ENCODE measurements around the gene PRR29.

PRR29 gene

DNA sequence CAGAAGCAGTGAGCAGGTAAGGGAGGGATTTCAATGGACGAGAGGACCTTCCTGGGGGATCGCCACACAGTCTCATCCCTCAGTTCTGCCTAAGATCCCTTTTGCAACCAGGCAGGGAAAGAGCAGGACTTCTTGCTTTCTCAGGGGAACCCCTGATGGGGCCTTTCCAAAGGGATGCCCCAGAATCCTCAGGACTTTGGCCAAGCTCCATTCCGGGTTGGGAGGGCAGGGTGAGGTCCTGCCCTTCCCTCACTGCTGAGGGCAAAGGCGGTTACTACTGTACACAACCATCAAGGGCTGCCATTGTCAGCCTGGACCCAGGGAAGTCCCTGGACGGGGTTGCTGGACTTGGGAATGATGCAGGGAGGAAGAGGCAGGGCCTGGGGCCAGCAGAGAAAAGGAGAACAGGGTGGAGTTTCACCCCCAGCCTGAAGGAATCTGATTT lies 9.7 kb downstream of the PRR29 start:
- TF ChIP-seq, protein P1, sequence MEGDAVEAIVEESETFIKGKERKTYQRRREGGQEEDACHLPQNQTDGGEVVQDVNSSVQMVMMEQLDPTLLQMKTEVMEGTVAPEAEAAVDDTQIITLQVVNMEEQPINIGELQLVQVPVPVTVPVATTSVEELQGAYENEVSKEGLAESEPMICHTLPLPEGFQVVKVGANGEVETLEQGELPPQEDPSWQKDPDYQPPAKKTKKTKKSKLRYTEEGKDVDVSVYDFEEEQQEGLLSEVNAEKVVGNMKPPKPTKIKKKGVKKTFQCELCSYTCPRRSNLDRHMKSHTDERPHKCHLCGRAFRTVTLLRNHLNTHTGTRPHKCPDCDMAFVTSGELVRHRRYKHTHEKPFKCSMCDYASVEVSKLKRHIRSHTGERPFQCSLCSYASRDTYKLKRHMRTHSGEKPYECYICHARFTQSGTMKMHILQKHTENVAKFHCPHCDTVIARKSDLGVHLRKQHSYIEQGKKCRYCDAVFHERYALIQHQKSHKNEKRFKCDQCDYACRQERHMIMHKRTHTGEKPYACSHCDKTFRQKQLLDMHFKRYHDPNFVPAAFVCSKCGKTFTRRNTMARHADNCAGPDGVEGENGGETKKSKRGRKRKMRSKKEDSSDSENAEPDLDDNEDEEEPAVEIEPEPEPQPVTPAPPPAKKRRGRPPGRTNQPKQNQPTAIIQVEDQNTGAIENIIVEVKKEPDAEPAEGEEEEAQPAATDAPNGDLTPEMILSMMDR (IDR thresholded peaks at IDR 0.05; ENCODE audit: insufficient read depth, low read length): no peak
- Histone ChIP-seq H3K27ac (replicated peaks) (no peak overlapping the region), H3K27me3 (ENCODE audit: insufficient read depth, poor library complexity, severe bottlenecking) (no peaks in the 10 kb centered on the region), H3K4me3 (replicated peaks; ENCODE audit: insufficient read depth, low read length) (no peak overlapping the region)
- no peak for DNase-seq (ENCODE audit: low read depth in 1 of 2, low spot score in 1 of 2)

DNA sequence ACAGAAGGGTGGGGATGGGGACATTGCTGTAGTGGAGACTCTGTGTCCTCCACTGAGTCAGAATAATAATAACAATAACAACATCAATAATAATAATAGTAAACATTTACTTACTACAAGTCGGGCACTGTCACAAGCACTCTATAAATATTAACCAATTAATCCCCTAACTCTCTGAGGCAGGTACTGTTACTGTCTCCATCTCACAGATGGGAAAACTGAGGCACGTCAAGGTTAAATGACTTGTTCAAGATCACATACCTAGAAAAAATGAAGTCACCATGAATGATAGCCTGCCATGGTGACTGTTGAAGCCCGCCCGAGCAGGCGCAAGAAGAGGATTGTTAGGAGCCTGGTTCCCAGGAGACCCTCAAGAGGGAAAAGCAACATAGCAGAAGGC lies 10.2 kb downstream of the PRR29 start:
- Histone ChIP-seq H3K27ac (replicated peaks) (no peak overlapping the region), H3K4me3 (replicated peaks; ENCODE audit: insufficient read depth, low read length) (no peak overlapping the region), H3K27me3 (ENCODE audit: insufficient read depth, poor library complexity, severe bottlenecking) (no peaks in the 10 kb centered on the region)
- DNase-seq (ENCODE audit: low read depth in 1 of 2, low spot score in 1 of 2): no peak
- no peak for TF ChIP-seq GABPA (IDR thresholded peaks at IDR 0.05; ENCODE audit: low read depth)
- no peak for TF ChIP-seq SPI1 (IDR thresholded peaks at IDR 0.05; ENCODE audit: borderline replicate concordance, low read depth)
- TF ChIP-seq, protein P2, sequence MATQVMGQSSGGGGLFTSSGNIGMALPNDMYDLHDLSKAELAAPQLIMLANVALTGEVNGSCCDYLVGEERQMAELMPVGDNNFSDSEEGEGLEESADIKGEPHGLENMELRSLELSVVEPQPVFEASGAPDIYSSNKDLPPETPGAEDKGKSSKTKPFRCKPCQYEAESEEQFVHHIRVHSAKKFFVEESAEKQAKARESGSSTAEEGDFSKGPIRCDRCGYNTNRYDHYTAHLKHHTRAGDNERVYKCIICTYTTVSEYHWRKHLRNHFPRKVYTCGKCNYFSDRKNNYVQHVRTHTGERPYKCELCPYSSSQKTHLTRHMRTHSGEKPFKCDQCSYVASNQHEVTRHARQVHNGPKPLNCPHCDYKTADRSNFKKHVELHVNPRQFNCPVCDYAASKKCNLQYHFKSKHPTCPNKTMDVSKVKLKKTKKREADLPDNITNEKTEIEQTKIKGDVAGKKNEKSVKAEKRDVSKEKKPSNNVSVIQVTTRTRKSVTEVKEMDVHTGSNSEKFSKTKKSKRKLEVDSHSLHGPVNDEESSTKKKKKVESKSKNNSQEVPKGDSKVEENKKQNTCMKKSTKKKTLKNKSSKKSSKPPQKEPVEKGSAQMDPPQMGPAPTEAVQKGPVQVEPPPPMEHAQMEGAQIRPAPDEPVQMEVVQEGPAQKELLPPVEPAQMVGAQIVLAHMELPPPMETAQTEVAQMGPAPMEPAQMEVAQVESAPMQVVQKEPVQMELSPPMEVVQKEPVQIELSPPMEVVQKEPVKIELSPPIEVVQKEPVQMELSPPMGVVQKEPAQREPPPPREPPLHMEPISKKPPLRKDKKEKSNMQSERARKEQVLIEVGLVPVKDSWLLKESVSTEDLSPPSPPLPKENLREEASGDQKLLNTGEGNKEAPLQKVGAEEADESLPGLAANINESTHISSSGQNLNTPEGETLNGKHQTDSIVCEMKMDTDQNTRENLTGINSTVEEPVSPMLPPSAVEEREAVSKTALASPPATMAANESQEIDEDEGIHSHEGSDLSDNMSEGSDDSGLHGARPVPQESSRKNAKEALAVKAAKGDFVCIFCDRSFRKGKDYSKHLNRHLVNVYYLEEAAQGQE (IDR thresholded peaks at IDR 0.05; ENCODE audit: insufficient replicate concordance, low read depth): no peak
- no peak for TF ChIP-seq POLR2AphosphoS5 (IDR thresholded peaks at IDR 0.05; ENCODE audit: low read depth)
- TF ChIP-seq, protein P1 (IDR thresholded peaks at IDR 0.05; ENCODE audit: insufficient read depth, low read length): no peak

DNA sequence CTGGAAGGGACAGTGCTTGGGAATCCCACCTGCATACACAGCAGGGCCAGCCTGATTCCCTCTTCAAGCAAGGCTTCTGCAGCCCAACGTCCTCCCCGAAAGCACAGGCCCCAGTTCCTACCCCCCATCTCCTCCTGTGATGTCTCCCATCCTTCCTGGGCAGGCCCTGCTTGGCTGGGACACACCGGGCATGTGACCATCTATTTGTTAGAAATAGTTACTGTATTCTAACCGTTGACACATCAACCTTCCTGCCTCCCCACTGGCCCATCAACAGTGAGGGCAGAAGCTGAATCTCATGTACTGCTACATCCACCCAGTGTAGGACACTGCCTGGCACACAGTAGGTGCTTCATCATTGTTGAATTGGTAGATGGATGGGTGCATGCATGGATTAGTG lies 10.7 kb downstream of the PRR29 start:
- DNase-seq (ENCODE audit: low read depth in 1 of 2, low spot score in 1 of 2): no peak
- Histone ChIP-seq H3K27ac (replicated peaks) (no peak overlapping the region), H3K4me3 (replicated peaks; ENCODE audit: insufficient read depth, low read length) (no peak overlapping the region), H3K27me3 (ENCODE audit: insufficient read depth, poor library complexity, severe bottlenecking) (no peaks in the 10 kb centered on the region)
- no peak for TF ChIP-seq POLR2AphosphoS5 (IDR thresholded peaks at IDR 0.05; ENCODE audit: low read depth)
- no peak for TF ChIP-seq SPI1 (IDR thresholded peaks at IDR 0.05; ENCODE audit: borderline replicate concordance, low read depth)
- TF ChIP-seq GABPA (IDR thresholded peaks at IDR 0.05; ENCODE audit: low read depth): no peak
- TF ChIP-seq, protein P1 (IDR thresholded peaks at IDR 0.05; ENCODE audit: insufficient read depth, low read length): no peak
- TF ChIP-seq, protein P2 (IDR thresholded peaks at IDR 0.05; ENCODE audit: insufficient replicate concordance, low read depth): no peak

Measured in HL-60 (cell line).